Adrenal gland (tissue), 5 donors: ENCODE results near the gene IRAK3.
"Not testable (repeated sequence)": the region's sequence is repeated elsewhere in the genome, so short reads cannot be mapped to it uniquely, and the experiment has no call there.

ENCODE experiments used
- POLR2A ChIP-seq, 2 donors: fragments of 450-650 bp; IDR thresholded peaks; one replicate each; pipeline ENCODE4 v1.6.1; 2017; ENCODE audit warnings: antibody characterized with exemption in 2 of 2, mild to moderate bottlenecking in 2 of 2, moderate library complexity in 1 of 2
- TF ChIP-seq, protein P1 (sequence below), 6 experiments: fragments of 450-650 bp in 4 of 6; fragments of 200-600 bp in 2 of 6; sonication (generic) in 1 of 6; IDR thresholded peaks; 1 replicate in 5 of 6; 2 replicates in 1 of 6; pipeline versions ENCODE4 v1.5.1 to v1.8.0; 2016 to 2021; ENCODE audit warnings: antibody characterized with exemption in 6 of 6, mild to moderate bottlenecking in 2 of 6, moderate library complexity in 1 of 6
- donor health status: DM: no; HTN: no; CAD: no.

DNA sequence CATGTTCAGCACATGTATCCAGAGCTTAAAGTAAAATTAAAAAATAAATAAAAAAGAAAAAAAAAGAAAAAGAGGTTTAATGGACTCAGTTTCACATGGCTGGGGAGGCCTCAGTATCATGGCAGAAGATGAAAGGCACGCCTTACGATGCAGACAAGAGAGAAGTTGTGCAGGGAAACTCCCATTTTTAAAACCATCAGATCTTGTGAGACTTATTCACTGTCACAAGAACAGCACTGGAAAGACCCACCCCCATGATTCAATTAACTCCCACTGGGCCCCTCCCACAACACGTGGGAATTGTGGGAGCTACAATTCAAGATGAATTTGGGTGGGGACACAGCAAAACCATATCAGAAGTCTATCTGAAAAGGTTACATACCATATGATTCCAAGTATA lies 24.0 kb downstream of the IRAK3 start:
- TF ChIP-seq, protein P1, sequence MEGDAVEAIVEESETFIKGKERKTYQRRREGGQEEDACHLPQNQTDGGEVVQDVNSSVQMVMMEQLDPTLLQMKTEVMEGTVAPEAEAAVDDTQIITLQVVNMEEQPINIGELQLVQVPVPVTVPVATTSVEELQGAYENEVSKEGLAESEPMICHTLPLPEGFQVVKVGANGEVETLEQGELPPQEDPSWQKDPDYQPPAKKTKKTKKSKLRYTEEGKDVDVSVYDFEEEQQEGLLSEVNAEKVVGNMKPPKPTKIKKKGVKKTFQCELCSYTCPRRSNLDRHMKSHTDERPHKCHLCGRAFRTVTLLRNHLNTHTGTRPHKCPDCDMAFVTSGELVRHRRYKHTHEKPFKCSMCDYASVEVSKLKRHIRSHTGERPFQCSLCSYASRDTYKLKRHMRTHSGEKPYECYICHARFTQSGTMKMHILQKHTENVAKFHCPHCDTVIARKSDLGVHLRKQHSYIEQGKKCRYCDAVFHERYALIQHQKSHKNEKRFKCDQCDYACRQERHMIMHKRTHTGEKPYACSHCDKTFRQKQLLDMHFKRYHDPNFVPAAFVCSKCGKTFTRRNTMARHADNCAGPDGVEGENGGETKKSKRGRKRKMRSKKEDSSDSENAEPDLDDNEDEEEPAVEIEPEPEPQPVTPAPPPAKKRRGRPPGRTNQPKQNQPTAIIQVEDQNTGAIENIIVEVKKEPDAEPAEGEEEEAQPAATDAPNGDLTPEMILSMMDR (IDR thresholded peaks at IDR 0.05), result not testable (repeated sequence)
- TF ChIP-seq POLR2A (IDR thresholded peaks at IDR 0.05), result not testable (repeated sequence)
